ENCODE results near the gene INPP5A. TPM values are rescaled to one million over a fixed set of nuclear protein-coding genes. Genes with fewer than 3 reads are reported as not detected.

INPP5A gene
- total RNA-seq, 1 donor, result 36.8 TPM

GRCh38 chr10:132645630-132646442 is 108.2 kb downstream of the INPP5A start:
- H3K4me3 ChIP-seq (ENCODE audit: low read depth, low read length), result no peak overlapping the region
- no peak for TF ChIP-seq CTCF (IDR thresholded peaks at IDR 0.05; ENCODE audit: insufficient read depth, low read length)
- DNase-seq (ENCODE audit: low read depth), result no peak

- no peak for DNase-seq (ENCODE audit: low read depth)
- no peak for TF ChIP-seq CTCF (IDR thresholded peaks at IDR 0.05; ENCODE audit: insufficient read depth, low read length)
These were observed 109.0 kb downstream of the INPP5A start for GRCh38 chr10:132646443-132647097.

GRCh38 chr10:132647424-132647823 is 109.8 kb downstream of the INPP5A start:
- no peak for TF ChIP-seq CTCF (IDR thresholded peaks at IDR 0.05; ENCODE audit: insufficient read depth, low read length)
- DNase-seq (ENCODE audit: low read depth), result no peak

More at GRCh38 chr10:132646443-132647097, 109.0 kb downstream of the INPP5A start:
- H3K4me3 ChIP-seq (ENCODE audit: low read depth, low read length), result no peak overlapping the region

GRCh38 chr10:132648072-132648850 is 110.7 kb downstream of the INPP5A start:
- no peak for DNase-seq (ENCODE audit: low read depth)
- H3K4me3 ChIP-seq (ENCODE audit: low read depth, low read length), result no peak overlapping the region
- TF ChIP-seq CTCF (IDR thresholded peaks at IDR 0.05; ENCODE audit: insufficient read depth, low read length), result no peak

More at GRCh38 chr10:132647424-132647823, 109.8 kb downstream of the INPP5A start:
- no peak overlapping the region for H3K4me3 ChIP-seq (ENCODE audit: low read depth, low read length)

GRCh38 chr10:132648851-132649528 is 111.4 kb downstream of the INPP5A start:
- H3K4me3 ChIP-seq (ENCODE audit: low read depth, low read length), result no peak overlapping the region
- TF ChIP-seq CTCF (IDR thresholded peaks at IDR 0.05; ENCODE audit: insufficient read depth, low read length), result no peak
- DNase-seq (ENCODE audit: low read depth), result no peak

Data from fibroblast of the aortic adventitia (primary cell).